Prostate gland (tissue), 2 donors: ENCODE data around the gene TPH2.

Experiments used
- CTCF ChIP-seq, 4 experiments: fragments of 200-600 bp in 2 of 4; fragments of 450-650 bp in 2 of 4; sonication (generic) in 2 of 4; IDR thresholded peaks; 1 replicate in 3 of 4; 2 replicates in 1 of 4; pipeline ENCODE4 v1.5.1; 2016 to 2019; ENCODE audit warnings: antibody characterized with exemption in 4 of 4, mild to moderate bottlenecking in 2 of 4, moderate library complexity in 2 of 4
- POLR2A ChIP-seq: fragments of 450-650 bp; IDR thresholded peaks from one replicate; pipeline ENCODE4 v1.6.1; 2016; ENCODE audit warnings: antibody characterized with exemption, mild to moderate bottlenecking
- POLR2AphosphoS5 ChIP-seq: sonication (generic); formaldehyde crosslinking; IDR thresholded peaks from one replicate; pipeline ENCODE4 v1.6.1; 2017; ENCODE audit warnings: antibody characterized with exemption

GRCh38 chr12:72018036-72018435, 79.4 kb downstream of the TPH2 start:
- TF ChIP-seq CTCF (IDR thresholded peaks at IDR 0.05): no peak
- no peak for TF ChIP-seq POLR2AphosphoS5
- no peak for TF ChIP-seq POLR2A
